ENCODE data around the gene ANXA7. TPM values are rescaled to one million over a fixed set of nuclear protein-coding genes. Genes with fewer than 3 reads are reported as not detected.

ANXA7 gene
- 72.2 and 95.4 TPM in 2 replicates for total RNA-seq

GRCh38 chr10:73413528-73414229, at the start of gene ANXA7:
Gene ANXA7, minus strand, starts transcription at chr10:73414058. Its CDS starts 13,202 bp downstream, at chr10:73400856.

DNA sequence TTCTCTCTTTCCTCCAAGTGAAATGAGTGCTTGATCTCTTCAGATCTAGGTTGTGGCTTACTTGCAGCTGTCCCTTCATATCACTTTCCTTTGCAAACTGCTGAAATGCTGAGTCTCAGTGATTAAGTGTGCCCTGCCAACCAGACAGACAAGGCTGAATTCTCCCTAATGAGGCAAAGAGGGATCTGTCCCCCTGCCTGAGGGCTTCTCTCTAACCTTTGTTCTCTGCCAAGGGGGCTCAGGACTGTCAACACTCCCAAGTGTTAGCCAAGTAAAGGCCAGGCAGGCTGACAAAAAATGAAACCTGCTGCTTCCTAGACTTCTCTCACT, 19.6 kb upstream of the ANXA7 start, which contains the start of gene MSS51:
Gene MSS51, minus strand, starts transcription at position 24 of the 330 bp plus-strand sequence. CDS start 5,277 bp downstream, outside the sequence.

DNA sequence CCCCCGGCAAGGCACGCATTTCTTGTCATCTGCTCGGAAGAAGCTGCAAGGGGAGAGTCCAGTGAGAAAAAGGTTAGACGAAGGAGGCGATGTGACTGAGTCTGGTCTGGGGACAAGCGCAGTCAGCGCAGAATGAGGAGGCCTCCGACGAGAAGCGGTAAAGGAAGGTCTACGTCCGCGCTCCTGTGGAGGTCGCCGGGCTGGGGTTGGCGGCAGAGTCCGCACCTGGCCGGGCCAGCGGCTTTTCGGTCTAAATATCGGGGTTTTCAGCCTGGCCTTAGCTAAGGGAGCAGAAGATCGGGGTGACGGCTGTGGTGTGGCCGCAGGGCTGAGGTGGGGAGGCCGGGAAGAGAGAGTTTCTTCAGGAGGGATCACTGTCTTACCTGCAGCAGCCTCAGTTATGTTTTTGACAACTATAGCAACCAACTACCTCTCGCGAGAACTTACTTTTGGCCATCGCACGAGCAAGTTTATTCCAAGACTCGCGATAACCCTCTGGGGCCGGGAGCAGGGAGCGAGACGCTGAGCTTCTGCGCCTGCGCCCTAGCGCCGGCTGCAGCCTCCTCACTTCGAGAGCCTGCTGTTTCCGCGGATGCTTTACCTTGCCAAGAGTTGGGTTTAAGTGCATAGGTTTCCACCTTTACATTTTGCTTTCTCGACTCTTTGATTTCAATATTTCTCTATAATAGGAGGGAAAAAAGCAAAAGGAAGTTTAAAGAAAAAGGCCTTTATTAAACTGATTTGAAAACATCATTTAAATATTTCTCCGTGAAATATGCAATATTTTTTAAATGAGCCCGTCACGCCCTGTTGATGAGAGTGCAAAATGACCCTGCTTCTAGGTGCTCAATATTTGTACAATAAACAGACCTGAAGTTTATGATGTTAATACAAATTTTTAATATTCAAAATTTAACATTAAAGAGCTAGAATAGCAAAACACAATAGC, 55.3 kb downstream of the ANXA7 start, which contains the start of gene CFAP70:
Gene CFAP70, minus strand, starts transcription at position 534 of the 949 bp plus-strand sequence. CDS start 4,068 bp downstream, outside the sequence.

Other genes starting within 250 kb of the ANXA7 start
- gene ECD, start 246.1 kb downstream of the ANXA7 start, total RNA-seq, result 20.9 and 26.7 TPM in 2 replicates
- 9.5 and 15.6 TPM in 2 replicates for gene FAM149B1, start 245.9 kb downstream of the ANXA7 start, total RNA-seq
- gene DNAJC9, start 166.8 kb downstream of the ANXA7 start, total RNA-seq, result 35.2 and 36.5 TPM in 2 replicates
- 40.3 and 59.1 TPM in 2 replicates for gene MRPS16, start 161.4 kb downstream of the ANXA7 start, total RNA-seq
- 0.33 and 0.42 TPM in 2 replicates for gene CFAP70, start 55.2 kb downstream of the ANXA7 start, total RNA-seq
- 0.28 and 0.92 TPM in 2 replicates for gene MSS51, start 19.5 kb upstream of the ANXA7 start, total RNA-seq
- 17.2 and 20.8 TPM in 2 replicates for gene PPP3CB, start 82.0 kb upstream of the ANXA7 start, total RNA-seq
- gene USP54, start 177.3 kb upstream of the ANXA7 start, total RNA-seq, result 7.0 and 17.1 TPM in 2 replicates
- gene MYOZ1, start 227.4 kb upstream of the ANXA7 start, total RNA-seq, result not detected in 2 replicates
- gene SYNPO2L, start 242.0 kb upstream of the ANXA7 start, total RNA-seq, result 0.07 and 0.09 TPM in 2 replicates